ENCODE results near the gene ZNF229.
"Not testable (repeated sequence)": the region's sequence is repeated elsewhere in the genome, so short reads cannot be mapped to it uniquely, and the experiment has no call there.

The ZNF229 gene

GRCh38 chr19:44447916-44448674 is at the start of gene ZNF229:
Gene ZNF229, minus strand, starts transcription at chr19:44448472. Its CDS starts 5,625 bp downstream, at chr19:44442847.
- peak; percentile 47 for DNase-seq

GRCh38 chr19:44496711-44497110 is 48.4 kb upstream of the ZNF229 start:
- no peak for DNase-seq

GRCh38 chr19:44476559-44477408 is 28.5 kb upstream of the ZNF229 start:
- no peak for DNase-seq

DNA sequence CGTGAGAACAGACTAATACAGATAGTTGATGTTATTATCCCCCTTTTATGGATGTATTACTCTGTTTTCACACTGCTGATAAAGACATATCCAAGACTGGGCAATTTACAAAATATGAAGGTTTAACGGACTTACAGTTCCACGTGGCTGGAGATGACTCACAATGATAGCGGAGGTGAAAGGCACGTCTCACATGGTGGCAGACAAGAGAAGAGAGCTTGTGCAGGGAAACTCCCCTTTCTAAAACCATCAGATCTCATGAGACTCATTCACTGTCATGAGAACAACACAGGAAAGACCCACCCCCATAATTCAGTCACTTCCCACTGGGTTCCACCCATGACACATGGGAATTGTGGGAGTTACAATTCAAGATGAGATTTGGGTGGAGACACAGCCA is 20.5 kb upstream of the ZNF229 start:
- DNase-seq: not testable (repeated sequence)

- DNase-seq: not testable (repeated sequence)
Measured at GRCh38 chr19:44462600-44463286, 14.5 kb upstream of the ZNF229 start.

DNA sequence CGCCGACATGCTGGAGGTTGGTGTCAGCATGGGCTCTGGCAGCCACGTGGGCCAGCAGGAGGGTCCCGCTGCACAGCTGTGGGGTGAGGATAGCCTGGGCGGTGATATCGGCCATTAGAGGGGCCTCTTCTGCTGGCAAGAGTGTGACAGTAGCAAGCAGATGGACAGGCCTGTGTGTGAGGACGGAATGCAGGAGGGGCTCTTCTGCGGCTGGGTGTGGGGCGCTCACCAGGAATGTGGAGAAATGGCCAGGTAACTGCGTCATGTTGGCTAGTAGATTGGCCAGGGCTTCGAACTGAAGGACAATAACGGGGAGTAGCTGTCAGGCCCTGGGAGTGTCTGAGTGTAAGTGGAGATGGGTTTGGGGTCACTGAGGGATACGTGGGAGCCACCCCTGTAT is 7.7 kb upstream of the ZNF229 start:
- not testable (repeated sequence) for DNase-seq

DNA sequence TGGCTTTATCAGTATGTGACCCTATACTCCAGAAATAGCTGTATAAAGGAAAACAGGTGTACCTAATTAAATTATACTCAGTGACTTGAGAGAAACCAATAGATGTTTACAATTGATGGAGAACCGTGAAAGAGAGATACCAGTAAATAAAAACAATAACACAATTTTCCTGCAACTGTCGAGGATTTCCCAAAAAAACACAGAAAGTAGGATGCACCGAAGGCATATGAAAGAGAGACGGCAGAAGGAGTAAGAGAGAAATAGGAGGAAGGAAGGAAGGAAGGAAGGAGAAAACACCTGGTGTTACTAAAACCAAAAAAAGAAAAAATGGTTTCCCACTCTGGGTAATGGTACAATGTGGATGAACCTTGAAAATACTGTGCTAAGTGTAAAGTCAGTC is 6.8 kb upstream of the ZNF229 start:
- no peak for DNase-seq

DNA sequence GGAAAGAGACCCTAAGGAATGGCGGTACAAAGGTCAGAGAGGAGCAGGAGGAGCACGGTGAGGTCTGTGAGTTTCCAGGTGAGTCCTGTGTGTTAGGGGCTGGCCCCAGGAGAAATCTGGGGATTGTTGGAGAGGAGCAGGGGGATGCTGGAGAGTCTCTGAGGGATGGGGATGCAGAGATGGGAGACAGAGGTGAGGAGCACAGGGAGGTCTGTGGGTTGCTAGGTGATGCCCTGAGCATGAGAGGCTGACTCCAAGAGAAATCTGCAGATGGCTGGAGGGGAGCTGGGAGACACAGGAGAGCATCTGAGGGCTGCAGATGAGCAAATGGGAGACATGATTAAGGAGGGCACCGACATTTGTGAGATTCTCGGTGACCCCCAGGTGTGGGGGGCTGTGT is 4.1 kb upstream of the ZNF229 start:
- DNase-seq: no peak

GRCh38 chr19:44451687-44452086 is 3.4 kb upstream of the ZNF229 start:
- no peak for DNase-seq

DNA sequence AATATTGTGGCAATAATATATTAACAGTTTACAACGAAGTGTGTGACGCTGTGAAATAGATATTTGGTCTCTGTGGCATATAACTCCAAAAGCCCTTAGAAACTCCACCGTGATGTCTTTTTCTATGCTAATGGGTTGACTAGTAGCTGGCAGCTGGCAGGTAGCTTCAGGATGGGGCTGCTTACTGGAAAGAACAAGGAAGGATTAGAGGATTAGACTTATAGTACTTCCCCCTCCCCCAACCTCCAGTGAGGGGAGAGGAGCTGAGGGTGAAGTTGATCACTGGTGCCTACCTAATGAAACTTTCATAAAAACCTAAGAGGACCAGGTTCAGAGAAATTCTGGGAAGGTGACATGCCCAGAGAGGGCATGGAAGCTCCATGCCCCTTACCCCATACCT is 9.8 kb downstream of the ZNF229 start:
- DNase-seq: no peak

GRCh38 chr19:44435441-44435840 is 12.8 kb downstream of the ZNF229 start:
- no peak for DNase-seq

- no peak for DNase-seq
Measured at GRCh38 chr19:44430956-44431355, 17.3 kb downstream of the ZNF229 start.

DNA sequence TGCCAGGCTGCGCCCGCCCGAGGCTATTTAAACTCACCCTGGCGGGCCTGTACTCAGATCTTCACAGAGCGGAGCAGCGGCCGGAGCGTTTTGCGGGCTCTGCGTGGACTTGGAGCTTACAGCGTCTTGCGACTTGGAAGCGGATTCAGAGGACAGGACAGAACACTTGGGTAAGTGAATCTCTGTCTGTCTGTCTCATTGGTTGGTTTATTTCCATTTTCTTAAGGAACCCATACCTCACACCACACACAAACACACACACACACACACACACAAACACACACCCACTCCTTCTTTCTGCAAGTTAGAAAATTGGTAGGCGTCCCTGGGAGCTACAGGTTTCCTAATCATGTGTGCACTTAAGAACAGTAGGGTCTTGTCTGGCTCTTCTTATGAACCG is 32.7 kb downstream of the ZNF229 start:
- DNase-seq: not testable (repeated sequence)

GRCh38 chr19:44401139-44402115 is 46.8 kb downstream of the ZNF229 start, which contains the start of gene ZNF285:
Gene ZNF285, minus strand, starts transcription at chr19:44401608. Its CDS starts 4,395 bp downstream, at chr19:44397213.
- no peak for DNase-seq

DNA sequence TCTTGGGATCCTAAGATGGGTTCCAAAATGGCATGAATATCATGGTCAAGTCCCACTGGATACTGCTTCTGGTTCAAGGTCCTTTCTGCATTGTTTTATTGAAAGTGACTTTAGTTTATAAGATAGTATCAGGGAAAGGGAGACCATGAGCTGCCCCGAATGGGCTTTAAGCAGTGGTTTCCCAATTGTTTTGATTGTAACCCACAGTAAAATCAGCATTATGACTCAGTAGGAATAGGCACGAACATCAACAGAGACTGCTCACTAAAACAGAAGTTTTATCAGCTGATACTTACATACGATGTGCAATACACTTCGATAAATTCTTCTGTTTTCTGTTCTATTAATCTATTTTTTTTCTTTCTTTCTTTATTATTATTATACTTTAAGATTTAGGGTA is 59.0 kb downstream of the ZNF229 start:
- not testable (repeated sequence) for DNase-seq
